Gastrocnemius medialis (tissue), 4 donors: ENCODE data around the gene TFPI. TPM values are rescaled to one million over a fixed set of nuclear protein-coding genes. Genes with fewer than 3 reads are reported as not detected.

Experiments
- ATAC-seq, 2 donors: fragments of 150-250 bp; one replicate each; pipeline ENCODE4 v1.9.1; 2016
- DNase-seq, 2 donors: peaks; one replicate each; pipeline ENCODE4 v3.0.0-alpha.2; 2019
- H3K27ac ChIP-seq, 4 donors: fragments of 200-600 bp; sonication (generic); 1 replicate in 1 of 4; 2 replicates in 3 of 4; pipeline ENCODE4 v1.5.1; 2016 to 2018; ENCODE audit warnings: mild to moderate bottlenecking in 2 of 4, moderate library complexity in 1 of 4
- H3K27me3 ChIP-seq, 3 donors: fragments of 200-600 bp; sonication (generic) in 2 of 3; 1 replicate in 1 of 3; 2 replicates in 2 of 3; pipeline versions ENCODE4 v1.5.1 to v1.6.0; 2016 to 2019; ENCODE audit warnings: mild to moderate bottlenecking in 1 of 3, moderate library complexity in 1 of 3
- H3K36me3 ChIP-seq, 2 donors: fragments of 200-600 bp; sonication (generic) in 1 of 2; one replicate each; pipeline ENCODE4 v1.5.1; 2017 to 2018
- H3K4me1 ChIP-seq, 2 donors: fragments of 200-600 bp; sonication (generic) in 1 of 2; one replicate each; pipeline ENCODE4 v1.5.1; 2016 to 2017; ENCODE audit warnings: mild to moderate bottlenecking in 2 of 2
- H3K4me3 ChIP-seq, 4 donors: fragments of 200-600 bp; sonication (generic) in 3 of 4; 1 replicate in 1 of 4; 2 replicates in 3 of 4; pipeline ENCODE4 v1.5.1; 2016 to 2019; ENCODE audit warnings: mild to moderate bottlenecking in 2 of 4
- H3K9me3 ChIP-seq, 3 donors: fragments of 200-600 bp; sonication (generic) in 2 of 3; 1 replicate in 1 of 3; 2 replicates in 2 of 3; pipeline ENCODE4 v1.5.1; 2016 to 2019
- POLR2A ChIP-seq, 2 donors: fragments of 450-650 bp; IDR thresholded peaks; one replicate each; pipeline ENCODE4 v1.6.1; 2017; ENCODE audit warnings: antibody characterized with exemption in 2 of 2, mild to moderate bottlenecking in 2 of 2, moderate library complexity in 2 of 2
- in situ Hi-C, 4 donors: fragments of 200-750 bp; cut with MboI; loops; one replicate each; pipeline versions ENCODE4 v1.15.0 to v1.8.0; 2017; ENCODE audit warnings: low sequenced_read_pairs in 4 of 4
- intact Hi-C: fragments of 100-400 bp; cut with DNase I; formaldehyde crosslinking; loops from one replicate; pipeline ENCODE4 v1.15.1; 2023; ENCODE audit warnings: low total_unique reads
- total RNA-seq, 4 donors: library from RNA; depleted of rRNA; stranded (reverse); fragments of >200 nt; gene quantifications; one replicate each; pipeline versions ENCODE4 v1.1.0 to v1.2.3, GENCODE V29; 2016
- TF ChIP-seq, protein P1 (sequence below), 5 experiments: fragments of 450-650 bp in 3 of 5; fragments of 200-600 bp in 2 of 5; sonication (generic) in 2 of 5; IDR thresholded peaks in 4 of 5; conservative IDR thresholded peaks in 1 of 5; 1 replicate in 4 of 5; 2 replicates in 1 of 5; pipeline ENCODE4 v1.5.1; 2016 to 2019; ENCODE audit warnings: antibody characterized with exemption in 5 of 5, mild to moderate bottlenecking in 3 of 5, moderate library complexity in 3 of 5

Gene TFPI
- total RNA-seq, 4 donors from 2014 or later, result 30.7 to 91.5 (median 54.7) TPM

DNA sequence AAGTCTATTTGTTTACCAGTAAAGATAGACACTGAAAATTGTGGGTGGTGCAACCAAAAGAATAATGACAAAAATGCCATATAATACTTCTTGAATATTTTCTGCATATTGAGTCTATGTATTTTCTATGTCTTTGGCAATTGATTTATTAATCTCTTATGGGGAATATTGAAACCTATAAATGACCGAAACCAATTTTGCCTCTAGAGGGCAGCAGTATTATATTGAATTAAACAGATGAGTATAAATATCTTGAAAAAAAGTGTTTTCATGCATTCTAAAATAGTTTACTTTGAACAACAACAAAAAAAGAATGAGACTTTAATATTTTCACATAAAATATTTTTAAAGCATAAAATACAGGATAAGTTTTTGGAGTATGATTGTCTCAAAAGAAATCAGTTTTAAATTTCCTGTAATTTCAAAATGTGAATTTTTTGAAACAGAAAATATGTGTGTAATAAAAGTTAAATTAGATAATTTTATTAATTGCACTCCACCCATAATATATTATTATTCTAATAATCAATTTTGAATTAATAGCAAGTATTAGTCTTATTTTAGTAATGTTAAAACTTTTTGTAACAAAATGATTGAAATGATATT is 56.3 kb downstream of the TFPI start:
- Histone ChIP-seq H3K9me3 (no peaks in the 10 kb centered on the region), H3K4me1 (peaks cover 0 to 6% of the 10 kb centered on the region in 2 donors), H3K27ac (no peak overlapping the region), H3K27me3 (no peaks in the 10 kb centered on the region), H3K36me3 (peaks cover 0 to 32% of the 10 kb centered on the region in 2 donors), H3K4me3 (no peak overlapping the region)
- TF ChIP-seq, protein P1, sequence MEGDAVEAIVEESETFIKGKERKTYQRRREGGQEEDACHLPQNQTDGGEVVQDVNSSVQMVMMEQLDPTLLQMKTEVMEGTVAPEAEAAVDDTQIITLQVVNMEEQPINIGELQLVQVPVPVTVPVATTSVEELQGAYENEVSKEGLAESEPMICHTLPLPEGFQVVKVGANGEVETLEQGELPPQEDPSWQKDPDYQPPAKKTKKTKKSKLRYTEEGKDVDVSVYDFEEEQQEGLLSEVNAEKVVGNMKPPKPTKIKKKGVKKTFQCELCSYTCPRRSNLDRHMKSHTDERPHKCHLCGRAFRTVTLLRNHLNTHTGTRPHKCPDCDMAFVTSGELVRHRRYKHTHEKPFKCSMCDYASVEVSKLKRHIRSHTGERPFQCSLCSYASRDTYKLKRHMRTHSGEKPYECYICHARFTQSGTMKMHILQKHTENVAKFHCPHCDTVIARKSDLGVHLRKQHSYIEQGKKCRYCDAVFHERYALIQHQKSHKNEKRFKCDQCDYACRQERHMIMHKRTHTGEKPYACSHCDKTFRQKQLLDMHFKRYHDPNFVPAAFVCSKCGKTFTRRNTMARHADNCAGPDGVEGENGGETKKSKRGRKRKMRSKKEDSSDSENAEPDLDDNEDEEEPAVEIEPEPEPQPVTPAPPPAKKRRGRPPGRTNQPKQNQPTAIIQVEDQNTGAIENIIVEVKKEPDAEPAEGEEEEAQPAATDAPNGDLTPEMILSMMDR (IDR thresholded peaks at IDR 0.05 in 4 of 5, conservative IDR thresholded peaks at IDR 0.05 in 1 of 5), result peak in 2 of 5 experiments; percentile 27 to 41
- TF ChIP-seq POLR2A (IDR thresholded peaks at IDR 0.05), result no peak
- no peak for DNase-seq
- ATAC-seq, result no peak
- intact Hi-C loops (no loop called here), in situ Hi-C loops (loop anchor here in 2 of 4 donors (25.0 kb wide), 2 partner anchors 339 to 1014 kb away; no protein-coding TSS in a partner anchor)

DNA sequence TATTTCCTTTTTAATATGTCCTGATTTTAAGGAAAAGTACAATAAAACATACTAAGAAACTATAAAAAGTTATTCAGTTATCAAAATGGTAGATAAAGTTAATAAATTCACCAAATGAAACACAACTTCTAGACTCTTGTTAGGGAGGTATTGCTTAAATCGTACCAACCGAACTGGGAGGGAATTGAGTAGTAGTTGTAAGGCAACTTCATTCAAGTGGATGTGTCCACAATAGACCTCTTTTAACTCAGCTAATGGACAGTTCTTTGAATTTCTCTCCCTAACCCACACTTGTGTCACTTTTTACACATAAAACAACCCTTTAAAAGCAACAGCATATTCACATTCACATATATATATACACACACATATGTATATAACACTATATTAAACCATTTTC is 57.1 kb downstream of the TFPI start:
- H3K36me3 ChIP-seq, result peaks cover 0 to 33% of the 10 kb centered on the region in 2 donors
- H3K27me3 ChIP-seq, result no peaks in the 10 kb centered on the region
- in situ Hi-C loops, result loop anchor here in 2 of 4 donors (25.0 kb wide), 2 partner anchors 340 to 1015 kb away; no protein-coding TSS in a partner anchor
- no peaks in the 10 kb centered on the region for H3K9me3 ChIP-seq
- H3K4me1 ChIP-seq, result peaks cover 0 to 6% of the 10 kb centered on the region in 2 donors
- no peak for TF ChIP-seq POLR2A (IDR thresholded peaks at IDR 0.05)
- H3K27ac ChIP-seq, result no peak overlapping the region
- intact Hi-C loops, result no loop called here
- DNase-seq (no peak), ATAC-seq (no peak)
- H3K4me3 ChIP-seq, result no peak overlapping the region

DNA sequence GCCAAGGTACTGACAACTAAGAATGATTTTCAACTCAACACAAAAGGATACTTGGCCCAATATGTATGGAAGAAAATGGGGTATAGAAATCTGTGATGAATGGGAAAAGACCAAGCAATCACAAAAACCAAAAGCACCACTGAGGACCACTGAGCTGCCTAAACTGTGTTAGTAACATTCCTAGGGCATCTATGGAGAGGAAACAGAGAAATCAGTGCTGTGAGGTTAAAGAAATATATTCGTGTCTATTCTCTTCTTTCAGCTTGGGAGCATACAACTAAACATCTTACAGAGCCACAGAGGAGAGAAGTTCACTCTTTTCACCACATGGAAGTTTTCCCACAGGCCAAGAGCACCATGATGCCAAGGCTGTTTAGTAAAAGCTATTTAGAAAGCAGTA is 58.9 kb downstream of the TFPI start:
- TF ChIP-seq POLR2A (IDR thresholded peaks at IDR 0.05), result no peak
- TF ChIP-seq, protein P1 (IDR thresholded peaks at IDR 0.05 in 4 of 5, conservative IDR thresholded peaks at IDR 0.05 in 1 of 5), result no peak
- no peak overlapping the region for H3K4me3 ChIP-seq
- no peaks in the 10 kb centered on the region for H3K4me1 ChIP-seq
- H3K27ac ChIP-seq, result no peak overlapping the region
- no peaks in the 10 kb centered on the region for H3K9me3 ChIP-seq
- H3K27me3 ChIP-seq, result no peaks in the 10 kb centered on the region
- DNase-seq (no peak), ATAC-seq (no peak)
- intact Hi-C loops (no loop called here), in situ Hi-C loops (loop anchor here in 2 of 4 donors (25.0 kb wide), 2 partner anchors 342 to 1017 kb away; no protein-coding TSS in a partner anchor)
- H3K36me3 ChIP-seq, result peaks cover 0 to 33% of the 10 kb centered on the region in 2 donors

DNA sequence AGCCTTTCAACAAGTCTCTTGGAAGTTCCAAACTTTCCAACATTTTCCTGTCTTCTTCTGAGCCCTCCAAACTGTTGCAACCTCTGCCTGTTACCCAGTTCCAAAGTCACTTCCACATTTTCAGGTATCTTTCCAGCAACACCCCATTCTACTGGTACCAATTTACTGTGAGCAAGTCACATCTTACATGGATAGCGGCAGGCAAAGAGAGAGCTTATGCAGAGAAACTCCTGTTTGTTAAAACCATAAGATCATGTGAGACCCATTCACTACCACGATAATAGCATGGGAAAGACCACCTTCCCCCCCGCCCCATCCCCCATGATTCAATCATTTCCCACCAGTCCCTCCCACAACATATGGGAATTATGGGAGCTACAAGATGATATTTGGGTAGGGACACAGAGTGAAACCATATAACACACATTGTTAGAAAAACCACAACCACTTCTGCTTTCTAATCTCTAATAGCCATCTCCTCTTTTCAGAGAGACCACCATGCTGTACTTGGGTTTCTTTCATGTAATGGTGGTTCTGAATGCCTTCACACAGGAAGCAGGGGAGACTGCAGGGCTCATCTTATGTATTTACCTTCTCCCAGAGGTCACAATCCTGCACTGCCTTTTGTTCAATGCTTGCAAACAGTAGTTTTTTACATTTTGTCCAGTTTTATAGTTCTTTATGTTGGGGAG is 60.2 kb downstream of the TFPI start:
- in situ Hi-C loops, result loop anchor here in 2 of 4 donors (25.0 kb wide), 2 partner anchors 343 to 1018 kb away; no protein-coding TSS in a partner anchor

More for the DNA sequence above, 60.2 kb downstream of the TFPI start:
- ATAC-seq (no peak), DNase-seq (no peak)
- TF ChIP-seq, protein P1 (IDR thresholded peaks at IDR 0.05 in 4 of 5, conservative IDR thresholded peaks at IDR 0.05 in 1 of 5), result no peak
- TF ChIP-seq POLR2A (IDR thresholded peaks at IDR 0.05), result no peak
- peaks cover 0 to 33% of the 10 kb centered on the region in 2 donors for H3K36me3 ChIP-seq
- H3K4me1 ChIP-seq, result no peaks in the 10 kb centered on the region
- no peak overlapping the region for H3K4me3 ChIP-seq
- H3K27ac ChIP-seq, result no peak overlapping the region
- H3K9me3 ChIP-seq, result no peaks in the 10 kb centered on the region
- no peaks in the 10 kb centered on the region for H3K27me3 ChIP-seq
- intact Hi-C loops, result no loop called here
